ENCODE measurements around the gene LRRC30.

DNA sequence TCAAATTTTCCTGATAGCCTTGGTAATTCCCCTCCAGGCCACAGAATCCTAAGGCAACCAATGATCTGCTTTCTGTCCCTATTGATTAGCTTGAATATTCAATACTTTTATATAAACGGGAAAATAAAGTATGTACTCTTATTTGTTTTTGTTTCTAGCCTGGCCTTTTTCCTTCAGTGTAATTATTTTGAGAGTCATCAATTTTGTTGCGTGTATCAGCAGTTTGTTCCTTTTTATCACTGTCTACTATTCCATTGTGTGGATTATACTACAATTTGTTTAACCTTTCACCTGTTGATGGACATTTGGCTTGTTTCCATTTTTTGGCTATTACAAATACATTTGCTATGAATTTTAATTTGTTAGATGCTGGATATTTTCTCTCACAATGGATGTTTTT, 39.2 kb upstream of the LRRC30 start:
- TF ChIP-seq EZH2phosphoT487 (IDR thresholded peaks at IDR 0.05) (no peak), EZH2 (IDR thresholded peaks at IDR 0.05) (no peak)
- TF ChIP-seq, protein P1, sequence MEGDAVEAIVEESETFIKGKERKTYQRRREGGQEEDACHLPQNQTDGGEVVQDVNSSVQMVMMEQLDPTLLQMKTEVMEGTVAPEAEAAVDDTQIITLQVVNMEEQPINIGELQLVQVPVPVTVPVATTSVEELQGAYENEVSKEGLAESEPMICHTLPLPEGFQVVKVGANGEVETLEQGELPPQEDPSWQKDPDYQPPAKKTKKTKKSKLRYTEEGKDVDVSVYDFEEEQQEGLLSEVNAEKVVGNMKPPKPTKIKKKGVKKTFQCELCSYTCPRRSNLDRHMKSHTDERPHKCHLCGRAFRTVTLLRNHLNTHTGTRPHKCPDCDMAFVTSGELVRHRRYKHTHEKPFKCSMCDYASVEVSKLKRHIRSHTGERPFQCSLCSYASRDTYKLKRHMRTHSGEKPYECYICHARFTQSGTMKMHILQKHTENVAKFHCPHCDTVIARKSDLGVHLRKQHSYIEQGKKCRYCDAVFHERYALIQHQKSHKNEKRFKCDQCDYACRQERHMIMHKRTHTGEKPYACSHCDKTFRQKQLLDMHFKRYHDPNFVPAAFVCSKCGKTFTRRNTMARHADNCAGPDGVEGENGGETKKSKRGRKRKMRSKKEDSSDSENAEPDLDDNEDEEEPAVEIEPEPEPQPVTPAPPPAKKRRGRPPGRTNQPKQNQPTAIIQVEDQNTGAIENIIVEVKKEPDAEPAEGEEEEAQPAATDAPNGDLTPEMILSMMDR (IDR thresholded peaks at IDR 0.05) = no peak
